NCI-H2171 treated with DMSO at 0.1 percent for 48 hours (cell line): Measurements from ENCODE around the gene MYORG.

Experiments used
- DNase-seq: peaks from one replicate; lab custom pipeline; 2025; lab: John Stamatoyannopoulos, UW

MYORG gene

DNA sequence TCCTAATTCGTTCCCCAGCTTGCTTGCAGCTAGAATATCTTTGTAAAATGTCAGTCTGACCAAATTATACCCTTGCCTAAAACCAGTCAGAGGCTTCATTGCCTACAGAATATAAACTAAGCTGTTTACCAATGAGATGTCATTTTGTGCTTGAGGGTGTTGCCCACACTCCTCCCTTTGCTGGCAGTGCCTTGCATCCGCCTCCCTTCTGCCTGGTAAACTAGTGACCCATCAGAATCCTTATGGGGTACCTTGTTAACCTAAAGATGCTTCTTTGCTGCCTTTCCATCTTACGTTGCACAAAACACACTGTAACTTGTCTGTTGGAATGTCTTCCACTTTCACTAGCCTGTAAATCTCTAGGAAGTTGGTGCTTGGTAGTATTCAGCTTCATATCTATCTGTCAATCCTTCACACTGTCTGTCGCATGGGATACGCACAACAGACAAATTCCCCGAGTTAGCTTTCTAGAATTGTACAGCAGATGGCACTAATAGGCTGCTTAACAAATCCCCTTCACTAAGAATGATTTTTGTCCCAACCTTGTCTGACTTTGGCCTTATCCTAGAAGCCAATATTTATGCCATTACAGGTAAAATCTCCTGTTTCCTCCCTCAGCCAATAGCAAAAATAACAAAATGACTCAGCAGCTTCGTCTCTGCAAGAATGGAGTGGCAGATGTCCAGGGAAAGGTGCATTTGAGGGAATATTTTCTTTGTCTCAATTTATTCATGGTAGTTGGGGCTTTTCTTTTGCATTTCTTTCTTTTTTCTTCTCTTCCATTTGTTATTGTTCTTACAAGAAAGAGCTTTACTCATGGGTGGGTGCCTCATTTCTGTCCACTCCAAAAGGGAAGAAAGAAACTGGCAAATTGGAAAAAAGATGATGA, 44.4 kb downstream of the MYORG start:
- DNase-seq: peak; percentile 49

DNA sequence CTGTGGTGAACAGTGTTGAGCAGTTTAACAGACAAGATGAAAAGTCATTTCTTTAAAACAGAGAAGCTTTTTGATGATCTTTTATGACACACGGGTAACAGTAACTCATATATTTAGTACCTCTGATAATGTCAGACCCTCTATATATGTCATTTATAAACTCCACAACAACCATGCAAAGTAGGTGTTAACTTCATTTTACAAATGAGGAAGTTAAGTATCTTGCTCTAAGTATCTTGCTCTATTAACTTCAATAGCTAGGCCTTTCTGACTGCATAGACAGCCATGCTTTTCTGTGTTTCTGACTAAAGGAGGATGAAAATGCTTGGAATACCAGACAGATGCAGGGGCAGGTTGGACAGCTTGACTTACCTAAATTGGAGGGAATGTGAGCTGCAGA, 45.5 kb downstream of the MYORG start:
- DNase-seq: no peak

DNA sequence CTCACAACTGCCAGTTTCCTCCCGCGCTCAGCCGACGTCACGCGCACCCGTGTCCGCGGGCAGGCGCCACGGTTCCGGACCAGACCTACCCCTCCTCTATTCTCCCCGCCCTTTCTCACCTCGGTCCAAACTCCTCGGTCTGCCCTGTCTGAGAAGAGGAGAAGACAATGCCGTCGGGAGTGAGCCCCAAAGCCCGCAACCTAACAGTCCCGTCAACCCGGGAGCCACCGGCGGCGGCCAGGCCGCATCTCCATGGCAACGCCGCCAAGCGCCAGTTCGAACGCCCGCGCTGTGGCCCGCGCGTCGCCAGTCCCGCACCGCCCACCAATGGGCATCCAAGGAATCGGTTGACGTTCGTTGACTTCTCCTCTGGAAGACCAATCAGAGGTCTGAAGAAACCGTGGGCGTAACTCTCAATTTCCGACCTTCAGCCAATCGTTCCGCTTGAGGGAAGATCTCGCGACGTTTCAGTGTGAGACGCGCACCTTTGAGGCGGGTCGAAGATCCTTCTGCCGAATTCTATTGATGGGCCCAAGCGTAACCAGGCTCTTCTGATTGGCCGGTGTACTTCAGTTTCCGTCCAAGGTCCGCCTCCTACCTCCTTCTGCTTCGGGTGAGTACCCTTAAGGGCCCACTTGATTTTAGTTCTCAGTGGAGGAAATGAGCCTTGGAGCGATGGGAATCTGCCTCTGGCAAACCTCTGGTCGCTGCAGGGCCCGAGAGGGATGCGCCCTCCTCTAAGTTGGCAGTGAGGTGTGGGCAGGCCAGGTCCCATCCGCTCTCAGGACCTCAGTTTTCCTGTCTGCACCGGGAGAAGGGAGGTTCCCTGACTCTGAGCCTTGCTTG, 47.5 kb downstream of the MYORG start, which contains the start of the genes KIF24 and NUDT2:
Gene KIF24, minus strand, starts transcription at position 282 of the 846 bp plus-strand sequence. CDS start 17,922 bp downstream, outside the sequence.
Gene NUDT2, plus strand, starts transcription at position 583 of the 846 bp plus-strand sequence. CDS start 9,471 bp downstream, outside the sequence.
- DNase-seq: peak; percentile 98

DNA sequence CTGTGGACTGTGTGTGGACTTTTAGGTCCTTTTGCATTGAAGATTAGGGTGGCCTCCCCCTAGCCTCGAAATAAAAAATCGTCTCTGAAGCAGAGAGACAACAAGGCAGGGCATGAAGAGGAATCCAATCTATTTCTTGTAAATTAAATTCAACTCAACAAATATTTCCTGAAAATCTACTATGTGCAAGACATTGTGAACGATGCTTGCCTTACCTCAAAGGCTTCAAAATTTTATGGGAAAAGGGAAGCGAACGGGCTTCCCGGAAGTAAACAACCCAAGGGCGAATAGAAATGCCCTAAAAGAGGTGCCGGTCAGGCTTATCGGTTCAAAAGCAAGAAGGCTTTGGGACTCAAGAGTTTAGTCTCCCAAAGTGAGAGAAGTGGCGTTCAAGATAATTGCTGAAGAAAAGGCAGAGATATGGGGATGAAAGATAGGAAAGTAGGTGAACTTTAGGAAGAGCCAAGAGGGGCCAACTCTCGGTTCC, 48.2 kb downstream of the MYORG start:
- DNase-seq: peak; percentile 58

DNA sequence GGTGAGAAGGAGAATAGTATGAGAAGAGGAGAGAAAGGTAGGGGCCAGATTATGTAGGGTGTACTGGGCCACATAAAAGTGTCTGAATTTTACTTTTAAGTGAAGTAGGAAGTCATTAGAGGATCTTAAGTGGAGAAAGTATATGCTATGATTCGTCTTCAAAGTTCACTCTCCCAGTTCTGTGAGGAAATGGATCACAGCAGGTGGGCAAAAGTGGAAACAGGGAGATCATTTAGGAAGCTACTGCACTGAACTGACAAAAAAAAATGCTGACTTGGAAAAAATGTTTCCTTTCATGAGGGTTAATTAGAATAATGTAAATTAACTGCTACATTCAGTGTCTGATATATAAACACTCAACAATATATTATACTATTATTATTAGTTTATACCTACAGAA, 50.0 kb downstream of the MYORG start:
- DNase-seq: no peak

DNA sequence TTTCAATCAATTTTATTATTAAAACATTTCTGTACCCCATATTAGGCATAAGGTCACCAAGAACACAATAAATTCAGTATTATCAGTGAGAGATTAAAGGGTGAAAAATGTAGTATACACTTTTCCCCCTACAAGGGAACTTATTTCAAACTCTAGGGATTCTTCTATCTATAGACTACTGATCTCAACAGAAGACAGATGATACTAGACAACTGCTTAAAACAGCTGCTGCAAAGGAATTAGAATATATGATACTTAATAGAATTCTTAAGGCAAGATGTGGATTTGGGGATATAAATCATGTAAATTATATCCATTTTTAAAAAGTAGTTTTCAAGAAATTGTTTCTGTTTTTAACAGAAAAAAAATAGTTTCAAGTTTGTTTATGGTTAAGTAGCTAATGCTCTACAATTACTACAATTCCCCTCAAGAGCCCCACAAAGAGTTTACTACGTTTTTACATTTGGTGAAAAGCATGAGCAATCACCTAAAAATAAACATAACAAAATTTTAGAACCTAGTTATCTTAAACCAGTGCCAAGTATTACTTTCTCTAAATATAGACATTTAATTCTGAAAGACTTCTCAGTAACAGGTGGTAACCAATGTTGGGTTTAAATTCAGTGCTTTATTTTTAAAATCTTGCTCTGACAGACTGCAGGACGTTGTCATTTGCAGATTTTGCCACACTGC, 53.7 kb downstream of the MYORG start:
- DNase-seq: no peak

DNA sequence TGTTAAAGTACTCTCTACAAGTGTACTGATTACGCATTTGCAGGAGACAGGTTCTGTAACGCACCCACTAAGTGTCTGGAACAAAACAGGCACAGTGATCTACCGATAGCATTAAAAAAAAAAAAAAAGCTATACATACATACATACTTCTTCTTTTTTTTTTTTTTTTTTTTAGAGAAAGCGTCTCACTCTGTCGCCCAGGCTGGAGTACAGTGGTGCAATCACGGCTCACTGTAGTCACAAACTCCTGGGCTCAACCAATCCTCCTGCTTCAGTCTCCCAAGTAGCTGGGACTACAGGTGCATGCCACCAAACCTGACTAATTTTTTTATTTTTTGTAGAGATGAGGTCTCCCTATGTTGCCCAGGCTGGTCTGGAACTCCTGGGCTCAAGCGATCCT, 55.2 kb downstream of the MYORG start:
- DNase-seq: no peak

DNA sequence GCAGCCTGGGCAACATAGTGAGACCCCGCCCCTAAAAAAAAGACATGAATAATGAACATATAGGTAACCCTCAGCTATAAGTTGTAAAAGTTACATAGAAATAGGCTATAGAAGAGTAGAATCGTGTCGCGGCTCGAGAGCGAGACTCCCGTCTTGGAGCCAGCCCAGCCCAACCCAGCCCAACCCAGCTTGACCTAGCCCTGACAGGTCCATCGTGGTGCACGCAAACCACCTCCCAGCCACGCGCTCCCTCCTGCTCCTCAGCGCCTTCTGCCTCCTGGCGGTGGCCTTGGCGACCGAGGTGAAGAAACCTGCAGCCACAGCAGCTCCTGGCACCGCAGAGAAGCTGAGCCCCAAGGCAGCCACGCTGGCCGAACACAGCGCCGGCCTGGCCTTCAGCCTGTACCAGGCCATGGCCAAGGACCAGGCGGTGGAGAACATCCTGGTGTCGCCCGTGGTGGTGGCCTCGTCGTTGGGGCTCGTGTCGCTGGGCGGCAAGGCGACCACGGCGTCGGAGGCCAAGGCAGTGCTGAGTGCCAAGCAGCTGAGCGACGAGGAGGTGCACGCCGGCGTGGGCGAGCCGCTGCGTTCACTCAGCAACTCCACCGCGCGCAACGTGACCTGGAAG, 58.4 kb downstream of the MYORG start:
- no peak for DNase-seq

DNA sequence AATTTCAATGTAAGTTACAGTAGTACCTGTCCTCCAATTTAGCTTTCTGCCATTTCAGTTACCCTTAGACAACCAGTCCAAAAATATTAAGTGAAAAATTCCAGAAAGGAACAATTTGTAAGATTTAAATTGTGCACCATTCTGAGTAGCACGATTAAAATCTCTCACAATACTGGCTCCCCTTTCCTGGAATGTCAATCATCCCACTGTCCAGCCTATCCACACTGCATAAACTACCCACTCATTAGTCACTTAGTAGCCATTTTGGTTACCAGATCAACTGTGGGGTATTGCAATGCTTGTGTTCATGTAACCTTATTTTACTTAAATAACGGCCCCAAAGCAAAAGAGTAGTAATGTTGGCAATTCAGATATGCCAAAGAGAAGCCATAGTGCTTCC, 59.3 kb downstream of the MYORG start:
- no peak for DNase-seq
